ENCODE results near the gene TMEM134.

The TMEM134 gene

GRCh38 chr11:67500831-67501715 is 32.0 kb upstream of the TMEM134 start:
- no peak for DNase-seq

- DNase-seq, result no peak
Measured at GRCh38 chr11:67500484-67500821, 31.4 kb upstream of the TMEM134 start.

- no peak for DNase-seq
Measured at GRCh38 chr11:67499808-67500483, 30.9 kb upstream of the TMEM134 start.

- DNase-seq, result no peak
Measured at GRCh38 chr11:67498544-67498972, 29.5 kb upstream of the TMEM134 start.

- DNase-seq, result no peak
Measured at GRCh38 chr11:67497656-67498291, 28.7 kb upstream of the TMEM134 start.

- DNase-seq, result no peak
Measured at GRCh38 chr11:67496113-67496512, 27.1 kb upstream of the TMEM134 start.

GRCh38 chr11:67495234-67496005 is 26.4 kb upstream of the TMEM134 start:
- no peak for DNase-seq

GRCh38 chr11:67494371-67495233 is 25.6 kb upstream of the TMEM134 start:
- no peak for DNase-seq

- DNase-seq, result no peak
Measured at GRCh38 chr11:67493548-67494370, 24.7 kb upstream of the TMEM134 start.

GRCh38 chr11:67492801-67493547 is 23.9 kb upstream of the TMEM134 start:
- DNase-seq, result no peak

GRCh38 chr11:67492069-67492727 is 23.1 kb upstream of the TMEM134 start:
- DNase-seq, result no peak

GRCh38 chr11:67491276-67492068 is 22.4 kb upstream of the TMEM134 start:
- DNase-seq, result no peak

- no peak for DNase-seq
Measured at GRCh38 chr11:67490727-67491065, 21.6 kb upstream of the TMEM134 start.

GRCh38 chr11:67489885-67490726 is 21.1 kb upstream of the TMEM134 start:
- DNase-seq, result no peak

- DNase-seq, result no peak
Measured at GRCh38 chr11:67489203-67489884, 20.3 kb upstream of the TMEM134 start.

GRCh38 chr11:67486481-67487195 is 17.6 kb upstream of the TMEM134 start:
- DNase-seq, result peak; percentile 59

GRCh38 chr11:67485873-67486361 is 16.9 kb upstream of the TMEM134 start:
- DNase-seq, result peak; percentile 80
